8988T (cell line): ENCODE data around the gene TCEAL3.
"Not testable (repeated sequence)": the region's sequence is repeated elsewhere in the genome, so short reads cannot be mapped to it uniquely, and the experiment has no call there.

Experiments
- DNase-seq: peaks from one replicate; pipeline ENCODE4 v3.0.0; 2011

The TCEAL3 gene

GRCh38 chrX:103628386-103629317 lies 20.9 kb downstream of the TCEAL3 start, which contains the start of gene TCEAL1:
Gene TCEAL1, plus strand, starts transcription at chrX:103628975. Its CDS starts 942 bp downstream, at chrX:103629917.
- DNase-seq: no peak

- DNase-seq: no peak
Measured at GRCh38 chrX:103629318-103630170, 21.8 kb downstream of the TCEAL3 start.

GRCh38 chrX:103630171-103630511 lies 22.4 kb downstream of the TCEAL3 start:
- DNase-seq: no peak

- DNase-seq: no peak
Measured at GRCh38 chrX:103631145-103631544, 23.4 kb downstream of the TCEAL3 start.

GRCh38 chrX:103635436-103635835 lies 27.7 kb downstream of the TCEAL3 start:
- DNase-seq: no peak

- no peak for DNase-seq
Measured at GRCh38 chrX:103637604-103638338, 30.0 kb downstream of the TCEAL3 start.

GRCh38 chrX:103638479-103639346 lies 30.9 kb downstream of the TCEAL3 start:
- DNase-seq: not testable (repeated sequence)

GRCh38 chrX:103640401-103641155 lies 32.8 kb downstream of the TCEAL3 start:
- no peak for DNase-seq

- DNase-seq: no peak
Measured at GRCh38 chrX:103644125-103644524, 36.4 kb downstream of the TCEAL3 start.

GRCh38 chrX:103647630-103648029 lies 39.9 kb downstream of the TCEAL3 start:
- no peak for DNase-seq

GRCh38 chrX:103651151-103651773 lies 43.5 kb downstream of the TCEAL3 start:
- DNase-seq: no peak

GRCh38 chrX:103655230-103656000 lies 47.7 kb downstream of the TCEAL3 start:
- not testable (repeated sequence) for DNase-seq

GRCh38 chrX:103656617-103657016 lies 48.9 kb downstream of the TCEAL3 start:
- DNase-seq: peak; percentile 18

- not testable (repeated sequence) for DNase-seq
Measured at GRCh38 chrX:103657066-103657465, 49.3 kb downstream of the TCEAL3 start.

- no peak for DNase-seq
Measured at GRCh38 chrX:103658681-103659433, 51.1 kb downstream of the TCEAL3 start.

GRCh38 chrX:103659460-103659859 lies 51.7 kb downstream of the TCEAL3 start:
- DNase-seq: not testable (repeated sequence)
